Fibroblast of lung (primary cell): ENCODE results near the gene TRIM5.

Experiments
- EZH2 ChIP-seq: IDR thresholded peaks from 2 replicates; pipeline ENCODE4 v1.5.1; 2012; ENCODE audit warnings: low read length, control low read depth, mild to moderate bottlenecking; ENCODE audit errors: missing control alignments
- TF ChIP-seq, protein P1 (sequence below), 2 donors: IDR thresholded peaks in 1 of 2; conservative IDR thresholded peaks in 1 of 2; 1 replicate in 1 of 2; 2 replicates in 1 of 2; pipeline ENCODE4 v1.5.1; 2011 to 2012; ENCODE audit warnings: low read length in 2 of 2, control low read depth in 1 of 2, inconsistent platforms in 1 of 2, low read depth in 1 of 2, mild to moderate bottlenecking in 1 of 2

DNA sequence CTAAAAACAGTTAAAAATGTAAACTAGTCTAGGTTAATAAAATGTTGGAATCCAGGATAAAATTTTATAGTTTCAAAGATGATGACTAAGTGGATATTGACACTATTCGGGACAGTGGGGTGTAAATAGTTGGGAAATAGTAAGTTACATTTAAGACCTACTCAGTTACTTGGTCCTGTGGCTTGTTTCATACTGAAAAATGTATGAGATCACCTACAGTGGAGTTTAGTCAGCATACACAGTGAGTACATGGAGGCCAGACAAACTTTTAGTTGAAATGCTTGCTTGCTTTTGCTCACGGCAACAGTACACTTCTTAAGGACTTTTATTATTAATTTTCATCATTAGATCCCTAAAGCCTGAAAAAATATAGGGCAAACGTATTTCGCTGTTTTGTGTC is 20.8 kb upstream of the TRIM5 start:
- TF ChIP-seq, protein P1, sequence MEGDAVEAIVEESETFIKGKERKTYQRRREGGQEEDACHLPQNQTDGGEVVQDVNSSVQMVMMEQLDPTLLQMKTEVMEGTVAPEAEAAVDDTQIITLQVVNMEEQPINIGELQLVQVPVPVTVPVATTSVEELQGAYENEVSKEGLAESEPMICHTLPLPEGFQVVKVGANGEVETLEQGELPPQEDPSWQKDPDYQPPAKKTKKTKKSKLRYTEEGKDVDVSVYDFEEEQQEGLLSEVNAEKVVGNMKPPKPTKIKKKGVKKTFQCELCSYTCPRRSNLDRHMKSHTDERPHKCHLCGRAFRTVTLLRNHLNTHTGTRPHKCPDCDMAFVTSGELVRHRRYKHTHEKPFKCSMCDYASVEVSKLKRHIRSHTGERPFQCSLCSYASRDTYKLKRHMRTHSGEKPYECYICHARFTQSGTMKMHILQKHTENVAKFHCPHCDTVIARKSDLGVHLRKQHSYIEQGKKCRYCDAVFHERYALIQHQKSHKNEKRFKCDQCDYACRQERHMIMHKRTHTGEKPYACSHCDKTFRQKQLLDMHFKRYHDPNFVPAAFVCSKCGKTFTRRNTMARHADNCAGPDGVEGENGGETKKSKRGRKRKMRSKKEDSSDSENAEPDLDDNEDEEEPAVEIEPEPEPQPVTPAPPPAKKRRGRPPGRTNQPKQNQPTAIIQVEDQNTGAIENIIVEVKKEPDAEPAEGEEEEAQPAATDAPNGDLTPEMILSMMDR (conservative IDR thresholded peaks at IDR 0.05 in 1 of 2, IDR thresholded peaks at IDR 0.05 in 1 of 2; ENCODE audit: low read depth in 1 of 2, low read length in 2 of 2): no peak
- no peak for TF ChIP-seq EZH2
